ENCODE data around the gene TSPAN2. TPM values are rescaled to one million over a fixed set of nuclear protein-coding genes. Genes with fewer than 3 reads are reported as not detected.

Gene TSPAN2
- total RNA-seq, 1 donor from 2014 or later, result 0.60 TPM

- no peak for ATAC-seq
- no peak for DNase-seq (ENCODE audit: low spot score)
Measured at GRCh38 chr1:115076384-115076915, 12.9 kb downstream of the TSPAN2 start.

GRCh38 chr1:115074839-115075534, 14.3 kb downstream of the TSPAN2 start:
- no peak for DNase-seq (ENCODE audit: low spot score)
- no peak for ATAC-seq

DNA sequence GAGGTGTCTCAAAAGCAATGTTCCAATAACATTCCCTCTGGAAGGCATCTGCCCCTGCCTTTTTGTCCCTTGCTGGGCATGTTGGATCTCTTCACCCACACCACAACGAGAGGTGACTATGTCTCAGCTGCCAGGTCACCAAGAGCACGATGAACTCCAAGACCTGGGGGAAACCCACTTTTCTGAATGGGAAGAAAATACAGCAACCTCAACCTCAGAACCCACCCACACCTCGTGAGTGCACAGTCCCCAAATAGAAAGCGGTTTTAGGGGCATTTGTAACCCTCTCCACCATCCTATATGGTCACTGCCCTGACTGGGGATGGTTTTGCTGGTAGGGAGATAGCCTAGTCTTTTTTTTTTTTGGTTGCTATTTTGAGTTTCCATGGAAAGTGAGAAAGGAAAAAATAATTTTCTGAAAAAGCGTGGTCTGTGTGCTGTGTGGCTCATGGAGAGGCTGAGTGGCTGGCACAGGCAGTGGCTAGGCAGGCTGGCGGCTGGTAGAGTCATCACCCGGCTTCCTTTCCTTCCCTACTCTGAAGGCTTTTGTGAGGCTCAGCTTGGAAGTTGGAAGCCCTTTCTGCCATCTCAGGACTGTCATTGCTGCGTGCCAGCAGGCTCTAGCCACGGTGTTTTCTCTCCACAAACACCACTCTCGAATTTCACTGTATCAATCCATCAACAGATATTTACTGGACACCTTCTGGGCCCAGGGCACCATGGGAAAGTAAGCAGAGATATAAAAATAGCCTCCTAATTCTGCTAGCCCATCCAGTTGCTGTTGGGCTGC, 15.8 kb downstream of the TSPAN2 start:
- ATAC-seq (no peak), DNase-seq (ENCODE audit: low spot score) (no peak)

DNA sequence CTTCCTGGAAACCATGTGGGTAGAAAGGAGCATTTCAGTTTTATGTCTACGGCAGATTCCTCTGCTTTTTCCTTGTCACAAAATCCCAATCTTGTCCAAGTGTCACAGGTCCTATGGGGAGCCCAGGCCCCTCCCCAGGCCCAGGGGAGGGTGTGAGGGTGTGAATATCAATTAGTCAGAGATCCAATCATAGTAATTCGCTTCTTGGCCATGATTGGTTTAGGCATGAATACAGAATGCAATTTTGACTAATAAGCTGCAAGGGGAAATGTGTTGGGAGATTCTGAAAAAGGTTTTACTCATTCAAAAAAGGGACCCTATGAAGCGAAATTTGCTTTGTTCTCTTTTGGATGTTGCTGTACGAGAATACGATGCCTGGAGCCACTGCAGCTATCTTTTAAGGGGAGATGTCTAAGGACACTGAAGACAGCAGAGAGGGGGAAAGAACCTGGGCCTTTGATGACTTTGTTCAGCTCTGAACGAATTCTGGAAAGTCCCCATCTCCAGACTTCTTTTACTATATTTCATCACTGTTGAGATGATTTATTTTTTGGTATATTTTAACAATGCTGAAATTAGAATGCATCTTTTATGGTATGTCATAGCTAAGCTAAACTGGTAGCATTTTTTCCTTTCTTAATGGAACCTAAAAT, 18.2 kb downstream of the TSPAN2 start:
- DNase-seq (ENCODE audit: low spot score) (no peak), ATAC-seq (no peak)

GRCh38 chr1:115069659-115070308, 19.5 kb downstream of the TSPAN2 start:
- DNase-seq (ENCODE audit: low spot score), result no peak
- no peak for ATAC-seq

- no peak for ATAC-seq
- DNase-seq (ENCODE audit: low spot score), result no peak
Measured at GRCh38 chr1:115068826-115069585, 20.3 kb downstream of the TSPAN2 start.

DNA sequence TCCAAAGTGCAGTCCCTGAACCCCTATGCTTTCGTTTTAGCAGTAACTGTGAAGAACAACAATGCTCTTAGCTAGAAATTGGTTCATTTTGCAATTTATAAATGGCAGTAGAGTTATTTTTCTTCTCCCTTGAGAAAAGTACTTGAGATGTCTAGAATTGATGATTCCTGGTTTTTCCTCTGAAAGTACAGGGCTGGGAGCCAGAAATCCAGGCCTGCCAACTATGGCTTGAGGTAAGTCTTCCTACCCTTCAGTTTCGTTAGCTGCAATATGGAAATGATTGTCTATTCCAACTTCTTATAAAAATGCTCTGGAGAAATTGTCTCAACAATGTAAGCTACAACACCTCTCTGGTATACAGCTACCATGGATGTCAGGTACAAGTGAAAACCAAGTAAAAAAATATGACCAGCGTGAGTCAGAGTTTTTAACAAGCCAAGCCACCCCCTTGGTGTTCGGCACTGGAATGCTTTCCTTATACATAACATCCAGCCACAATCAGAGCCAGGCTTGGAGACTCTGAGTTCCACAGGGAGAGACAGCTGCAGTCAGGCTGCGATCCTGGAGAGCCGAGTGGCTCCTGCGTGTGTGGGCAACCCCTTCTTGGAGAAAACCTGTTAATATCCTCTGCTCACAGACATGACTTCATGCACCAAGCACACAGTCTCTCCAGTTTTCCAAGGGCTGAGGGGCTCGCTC, 22.0 kb downstream of the TSPAN2 start:
- no peak for DNase-seq (ENCODE audit: low spot score)
- no peak for ATAC-seq

GRCh38 chr1:115065021-115065420, 24.3 kb downstream of the TSPAN2 start:
- no peak for DNase-seq (ENCODE audit: low spot score)
- ATAC-seq, result no peak

DNA sequence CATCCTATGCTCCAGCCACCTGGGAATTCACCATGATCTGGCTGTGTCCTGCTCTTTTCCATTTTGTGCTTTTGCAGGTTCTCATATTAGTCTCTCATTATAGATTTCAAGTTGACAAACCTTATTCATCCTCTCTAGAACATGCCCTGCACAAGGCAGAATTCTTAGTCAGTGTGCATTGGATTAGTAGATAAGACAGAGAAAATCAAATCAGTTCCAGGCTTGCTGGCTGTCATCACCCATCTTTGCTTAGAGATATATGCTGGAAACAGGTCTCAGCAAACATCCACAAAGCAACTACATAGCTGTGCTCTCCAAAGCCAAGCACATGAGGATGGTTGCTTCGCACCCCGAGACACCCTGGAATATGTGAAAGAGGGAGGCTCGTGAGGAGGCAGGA, 24.8 kb downstream of the TSPAN2 start:
- DNase-seq (ENCODE audit: low spot score) (no peak), ATAC-seq (no peak)

DNA sequence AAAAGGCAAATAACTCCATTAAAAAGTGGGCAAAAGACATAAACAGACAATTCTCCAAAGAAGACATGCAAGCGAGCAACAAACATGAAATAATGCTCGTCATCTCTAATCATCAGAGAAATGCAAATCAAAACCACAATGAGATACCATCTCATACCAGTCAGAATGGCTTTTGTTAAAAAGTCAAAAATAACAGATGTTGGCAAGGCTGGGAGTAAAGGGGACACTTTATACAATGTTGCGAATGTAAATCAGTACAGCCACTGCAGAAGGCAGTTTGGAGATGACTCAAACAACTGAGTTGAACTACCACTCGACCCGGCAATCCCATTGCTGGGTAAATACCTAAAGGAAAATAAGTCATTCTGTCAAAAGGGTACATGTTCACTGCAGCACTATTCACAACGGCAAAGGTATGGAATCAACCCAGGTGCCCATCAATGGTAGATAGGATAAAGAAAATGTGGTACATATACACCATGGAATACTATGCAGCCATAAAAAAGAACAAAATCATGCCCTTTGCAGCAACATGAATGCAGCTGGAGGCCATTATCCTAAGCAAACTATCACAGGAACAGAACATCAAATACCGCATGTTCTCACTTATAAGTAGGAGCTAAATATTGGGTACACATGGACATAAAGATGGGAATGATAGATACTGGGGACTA, 25.9 kb downstream of the TSPAN2 start:
- no peak for DNase-seq (ENCODE audit: low spot score)
- no peak for ATAC-seq

DNA sequence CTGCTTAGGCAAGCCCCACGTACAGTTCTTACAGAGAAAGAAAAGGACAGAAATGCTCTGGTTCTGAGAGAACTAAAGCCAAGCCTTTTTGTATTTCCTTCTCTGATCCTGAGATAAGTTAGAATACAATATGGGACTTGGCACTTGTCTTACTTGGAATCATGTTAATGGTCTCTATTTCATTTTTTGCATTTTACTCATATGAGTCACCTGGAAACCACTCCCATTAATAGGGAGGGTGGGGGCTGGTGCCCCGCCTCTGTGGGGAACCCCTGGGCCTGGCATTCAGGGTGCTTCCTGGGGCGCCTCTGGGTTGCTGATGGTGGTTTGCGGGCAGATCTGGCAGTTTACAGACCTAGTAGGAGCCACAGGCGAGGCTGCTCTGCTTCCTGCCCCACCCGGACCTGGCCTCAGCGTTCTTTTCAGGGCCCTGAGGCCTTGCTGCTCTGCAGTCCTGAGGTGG, 26.7 kb downstream of the TSPAN2 start:
- ATAC-seq, result no peak

DNA sequence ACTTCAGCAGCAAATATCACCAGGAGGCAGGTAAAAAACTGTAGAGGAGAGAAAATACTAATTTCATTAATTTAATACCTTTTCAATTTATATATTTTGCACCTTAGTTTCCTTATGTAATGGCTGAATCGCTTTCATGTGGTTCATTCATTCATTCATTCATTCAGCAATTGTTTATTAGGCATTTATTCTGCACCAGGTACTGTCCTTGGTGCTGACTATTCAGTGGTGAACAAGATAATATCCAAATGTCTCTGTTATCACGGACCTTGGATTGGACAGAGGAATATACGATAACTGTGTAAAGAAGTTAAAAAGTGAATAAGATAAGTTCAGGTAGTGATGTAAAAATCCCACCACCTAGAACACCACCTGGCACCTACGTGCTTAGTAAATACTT, 28.8 kb downstream of the TSPAN2 start:
- ATAC-seq (no peak), DNase-seq (ENCODE audit: low spot score) (no peak)

More for the DNA sequence above, 26.7 kb downstream of the TSPAN2 start:
- no peak for DNase-seq (ENCODE audit: low spot score)

DNA sequence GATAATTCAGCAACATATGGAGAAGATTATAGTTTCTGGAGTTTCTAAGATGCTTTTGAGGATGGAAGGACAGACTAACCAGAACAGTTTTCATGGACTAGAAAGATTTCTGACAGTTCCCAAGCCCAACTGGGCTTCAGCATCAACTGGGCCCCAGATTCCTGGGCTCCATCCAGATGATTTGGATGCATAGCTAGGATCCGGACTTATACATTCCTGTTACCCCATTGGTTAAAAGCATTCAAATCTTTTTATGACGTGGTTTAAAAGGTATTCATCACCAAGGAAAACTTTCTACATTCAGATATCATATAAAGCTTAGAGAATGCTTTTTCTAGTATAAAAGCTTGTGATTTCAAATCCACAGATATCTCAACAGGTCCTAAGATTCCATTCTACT, 30.0 kb downstream of the TSPAN2 start:
- DNase-seq (ENCODE audit: low spot score) (no peak), ATAC-seq (no peak)

GRCh38 chr1:115057661-115058254, 31.5 kb downstream of the TSPAN2 start:
- DNase-seq (ENCODE audit: low spot score) (no peak), ATAC-seq (no peak)

- ATAC-seq (no peak), DNase-seq (ENCODE audit: low spot score) (no peak)
Measured at GRCh38 chr1:115056395-115056798, 32.9 kb downstream of the TSPAN2 start.

- DNase-seq (ENCODE audit: low spot score), result peak; percentile 65
- peak; percentile 100 for ATAC-seq
Measured at GRCh38 chr1:115052454-115053083, 36.7 kb downstream of the TSPAN2 start.

DNA sequence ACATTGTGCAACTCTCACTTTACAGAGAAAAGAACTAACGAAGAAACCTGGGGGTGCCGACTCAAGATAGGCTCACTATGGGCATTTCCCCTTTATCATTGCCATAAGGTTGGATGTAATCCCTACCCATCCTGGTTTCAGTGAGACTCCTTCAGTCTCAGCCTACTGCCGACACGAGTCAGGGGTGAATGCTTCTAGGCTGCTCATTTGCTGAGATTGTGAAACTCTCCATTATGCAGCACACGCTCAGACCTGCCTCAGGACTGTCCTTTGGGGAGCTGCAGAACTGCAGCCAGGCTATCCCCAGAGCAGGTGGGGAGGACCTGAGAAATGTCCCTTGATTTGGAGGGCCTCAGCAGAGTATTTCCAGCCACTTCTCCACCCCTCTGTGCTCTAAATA, 37.5 kb downstream of the TSPAN2 start:
- DNase-seq (ENCODE audit: low spot score) (no peak), ATAC-seq (peak; percentile 25)

DNA sequence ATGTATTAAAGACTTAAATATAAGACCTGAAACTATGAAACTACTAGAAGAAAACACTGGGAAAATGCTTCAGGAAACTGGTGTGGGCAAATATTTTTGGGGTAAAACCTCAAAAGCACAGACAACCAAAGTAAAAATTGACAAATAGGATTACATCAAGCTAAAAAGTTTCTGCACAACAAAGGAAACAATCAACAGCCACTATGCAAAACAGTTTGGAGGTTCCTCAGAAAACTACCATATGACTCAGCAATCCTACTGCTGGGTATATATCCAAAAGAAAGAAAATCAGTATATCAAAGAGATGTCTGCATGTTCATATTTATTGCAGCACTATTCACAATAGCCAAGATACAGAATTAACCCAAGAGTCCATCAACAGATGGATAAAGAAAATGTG, 42.6 kb downstream of the TSPAN2 start:
- DNase-seq (ENCODE audit: low spot score), result no peak
- ATAC-seq, result no peak
